Prostate gland (tissue), 2 donors: ENCODE measurements around the gene RNF121.

Source experiments
- POLR2A ChIP-seq: fragments of 450-650 bp; IDR thresholded peaks from one replicate; pipeline ENCODE4 v1.6.1; 2016; ENCODE audit warnings: antibody characterized with exemption, mild to moderate bottlenecking
- POLR2AphosphoS5 ChIP-seq: sonication (generic); formaldehyde crosslinking; IDR thresholded peaks from one replicate; pipeline ENCODE4 v1.6.1; 2017; ENCODE audit warnings: antibody characterized with exemption
- TF ChIP-seq, protein P1 (sequence below), 4 experiments: fragments of 200-600 bp in 2 of 4; fragments of 450-650 bp in 2 of 4; sonication (generic) in 2 of 4; IDR thresholded peaks; 1 replicate in 3 of 4; 2 replicates in 1 of 4; pipeline ENCODE4 v1.5.1; 2016 to 2019; ENCODE audit warnings: antibody characterized with exemption in 4 of 4, mild to moderate bottlenecking in 2 of 4, moderate library complexity in 2 of 4

DNA sequence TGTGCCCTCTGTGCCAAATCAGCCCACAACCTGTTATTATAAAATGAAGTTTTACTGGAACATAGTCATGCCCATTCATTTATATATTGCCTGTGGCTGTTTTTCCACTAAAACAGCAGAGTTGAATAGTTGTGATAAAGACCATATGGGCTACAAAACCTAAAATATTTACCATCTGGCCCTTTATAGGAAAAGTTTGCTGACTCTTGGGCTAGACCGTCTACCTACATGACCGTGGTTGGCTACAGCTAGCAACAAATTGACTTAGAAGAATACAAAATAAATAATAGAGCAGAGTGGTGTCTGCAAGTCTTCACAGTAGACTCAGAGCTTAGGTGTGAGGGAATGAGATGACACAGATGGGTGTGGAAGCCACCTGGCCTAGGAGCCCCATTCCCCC, 58.7 kb downstream of the RNF121 start:
- TF ChIP-seq, protein P1, sequence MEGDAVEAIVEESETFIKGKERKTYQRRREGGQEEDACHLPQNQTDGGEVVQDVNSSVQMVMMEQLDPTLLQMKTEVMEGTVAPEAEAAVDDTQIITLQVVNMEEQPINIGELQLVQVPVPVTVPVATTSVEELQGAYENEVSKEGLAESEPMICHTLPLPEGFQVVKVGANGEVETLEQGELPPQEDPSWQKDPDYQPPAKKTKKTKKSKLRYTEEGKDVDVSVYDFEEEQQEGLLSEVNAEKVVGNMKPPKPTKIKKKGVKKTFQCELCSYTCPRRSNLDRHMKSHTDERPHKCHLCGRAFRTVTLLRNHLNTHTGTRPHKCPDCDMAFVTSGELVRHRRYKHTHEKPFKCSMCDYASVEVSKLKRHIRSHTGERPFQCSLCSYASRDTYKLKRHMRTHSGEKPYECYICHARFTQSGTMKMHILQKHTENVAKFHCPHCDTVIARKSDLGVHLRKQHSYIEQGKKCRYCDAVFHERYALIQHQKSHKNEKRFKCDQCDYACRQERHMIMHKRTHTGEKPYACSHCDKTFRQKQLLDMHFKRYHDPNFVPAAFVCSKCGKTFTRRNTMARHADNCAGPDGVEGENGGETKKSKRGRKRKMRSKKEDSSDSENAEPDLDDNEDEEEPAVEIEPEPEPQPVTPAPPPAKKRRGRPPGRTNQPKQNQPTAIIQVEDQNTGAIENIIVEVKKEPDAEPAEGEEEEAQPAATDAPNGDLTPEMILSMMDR (IDR thresholded peaks at IDR 0.05): no peak
- no peak for TF ChIP-seq POLR2A
- TF ChIP-seq POLR2AphosphoS5: no peak
